ENCODE data around the gene DACT3.

GRCh38 chr19:46665072-46665471 is 4.1 kb upstream of the DACT3 start:
- TF ChIP-seq POLR2A (IDR thresholded peaks at IDR 0.05) (no peak), CTCF (IDR thresholded peaks at IDR 0.05) (no peak)
